ENCODE measurements around the gene LOXL1. TPM values are rescaled to one million over a fixed set of nuclear protein-coding genes. Genes with fewer than 3 reads are reported as not detected.

LOXL1 gene
- polyA plus RNA-seq, 1 donor: 8.5 TPM

DNA sequence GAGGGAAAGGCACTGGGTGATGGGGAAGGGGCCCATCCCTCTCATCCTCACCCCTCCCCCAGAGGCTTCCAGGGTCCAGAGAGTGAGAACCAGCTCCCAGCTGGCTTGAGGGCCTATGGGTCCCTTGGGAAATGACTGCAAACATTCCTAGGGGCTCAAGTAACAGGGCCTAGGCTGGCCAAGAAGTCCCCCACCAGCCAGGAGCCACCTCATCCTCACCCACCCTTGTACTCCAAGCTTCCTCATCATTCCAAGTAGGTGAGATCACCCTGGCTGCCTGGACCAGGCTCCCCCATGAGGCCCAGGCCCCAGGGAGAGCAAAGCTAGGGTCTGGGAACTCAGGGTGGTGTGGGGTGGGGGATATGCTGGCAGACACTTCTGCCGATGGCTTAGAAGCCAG is 14.8 kb downstream of the LOXL1 start:
- Histone ChIP-seq H3K9me3 (ENCODE audit: control insufficient read depth, low read depth, low read length) (peaks cover 3% of the 10 kb centered on the region), H3K36me3 (ENCODE audit: control insufficient read depth, insufficient read depth, low read length) (no peaks in the 10 kb centered on the region), H3K4me3 (ENCODE audit: low read length) (no peak overlapping the region), H3K27ac (ENCODE audit: low read length) (no peak overlapping the region), H3K27me3 (ENCODE audit: control insufficient read depth, insufficient read depth, low read length) (no peaks in the 10 kb centered on the region), H3K4me1 (ENCODE audit: control insufficient read depth, insufficient read depth, low read length) (no peaks in the 10 kb centered on the region)
- WGBS (ENCODE audit: insufficient coverage, low lambda C conversion rate): no CpG with 5 or more reads among the region's 1 CpG
- no peak for DNase-seq

DNA sequence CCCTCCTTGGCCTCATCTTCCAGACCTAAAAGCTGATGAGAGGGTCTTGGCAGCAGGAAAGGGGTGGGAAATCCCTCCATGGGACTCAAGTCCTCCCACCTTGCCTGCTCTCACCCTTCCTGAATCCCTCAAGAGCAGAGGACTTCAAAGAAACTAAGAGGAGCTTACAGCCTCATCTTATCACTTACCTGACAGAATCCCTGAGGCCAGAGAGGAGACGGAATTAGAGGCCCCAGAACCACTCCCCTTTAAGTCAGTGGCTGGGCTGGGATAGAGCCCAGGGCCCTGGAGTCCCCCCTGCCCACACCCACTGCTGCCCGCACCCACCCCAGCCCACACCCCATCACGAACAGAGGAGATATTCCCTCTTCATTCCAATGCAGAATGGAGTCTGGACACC is 15.2 kb downstream of the LOXL1 start:
- no peak for DNase-seq
- H3K9me3 ChIP-seq (ENCODE audit: control insufficient read depth, low read depth, low read length): peaks cover 3% of the 10 kb centered on the region

DNA sequence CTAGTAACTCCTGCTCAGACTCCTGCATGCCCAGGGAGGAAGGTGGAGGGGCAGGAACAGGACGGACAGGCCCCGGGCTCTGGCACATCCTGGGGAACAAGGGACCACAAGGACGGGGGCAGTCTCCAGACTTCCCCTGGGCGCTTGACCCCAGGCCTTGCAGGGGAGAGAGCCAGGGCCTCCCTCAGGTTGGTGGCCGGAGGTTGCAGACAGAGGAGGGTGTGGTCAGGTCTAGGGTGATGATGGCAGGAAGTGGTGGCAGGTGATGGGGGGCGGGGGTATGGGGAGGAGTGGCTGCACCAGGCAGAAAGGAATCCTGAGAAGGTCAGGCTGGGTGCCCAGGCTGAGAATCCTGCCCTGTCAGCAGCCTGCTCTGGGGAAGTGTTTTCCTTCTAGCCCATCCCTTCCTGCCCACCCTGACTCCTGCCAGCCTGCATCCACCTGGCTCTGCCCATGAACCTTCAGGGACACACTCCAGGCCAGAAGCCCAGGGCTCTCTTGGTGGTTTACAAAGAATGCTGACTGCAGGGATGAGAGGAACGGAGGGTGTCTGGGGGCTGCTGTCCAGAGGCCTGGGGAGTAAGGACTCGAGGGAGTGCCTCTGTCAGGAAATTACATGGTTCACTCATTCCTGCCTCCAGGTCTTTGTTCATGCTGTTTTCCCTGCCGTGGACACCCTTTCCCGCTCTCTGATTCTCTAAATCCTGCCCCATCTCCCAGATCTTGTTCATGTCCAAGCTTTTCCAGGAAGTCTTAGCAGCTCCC is 15.8 kb downstream of the LOXL1 start:
- H3K4me1 ChIP-seq (ENCODE audit: control insufficient read depth, insufficient read depth, low read length): no peaks in the 10 kb centered on the region
- no peak for DNase-seq
- H3K36me3 ChIP-seq (ENCODE audit: control insufficient read depth, insufficient read depth, low read length): no peaks in the 10 kb centered on the region
- WGBS (ENCODE audit: insufficient coverage, low lambda C conversion rate): no CpG with 5 or more reads among the region's 10 CpGs
- H3K27me3 ChIP-seq (ENCODE audit: control insufficient read depth, insufficient read depth, low read length): no peaks in the 10 kb centered on the region
- H3K27ac ChIP-seq (ENCODE audit: low read length): no peak overlapping the region
- H3K4me3 ChIP-seq (ENCODE audit: low read length): no peak overlapping the region
- H3K9me3 ChIP-seq (ENCODE audit: control insufficient read depth, low read depth, low read length): peaks cover 3% of the 10 kb centered on the region

More for the DNA sequence above, 15.2 kb downstream of the LOXL1 start:
- Histone ChIP-seq H3K4me1 (ENCODE audit: control insufficient read depth, insufficient read depth, low read length) (no peaks in the 10 kb centered on the region), H3K4me3 (ENCODE audit: low read length) (no peak overlapping the region), H3K36me3 (ENCODE audit: control insufficient read depth, insufficient read depth, low read length) (no peaks in the 10 kb centered on the region), H3K27me3 (ENCODE audit: control insufficient read depth, insufficient read depth, low read length) (no peaks in the 10 kb centered on the region), H3K27ac (ENCODE audit: low read length) (no peak overlapping the region)
- no CpG with 5 or more reads among the region's 3 CpGs for WGBS (ENCODE audit: insufficient coverage, low lambda C conversion rate)

GRCh38 chr15:73942751-73943270 is 16.5 kb downstream of the LOXL1 start:
- no peak for DNase-seq
- Histone ChIP-seq H3K4me1 (ENCODE audit: control insufficient read depth, insufficient read depth, low read length) (no peaks in the 10 kb centered on the region), H3K27me3 (ENCODE audit: control insufficient read depth, insufficient read depth, low read length) (no peaks in the 10 kb centered on the region), H3K27ac (ENCODE audit: low read length) (no peak overlapping the region), H3K4me3 (ENCODE audit: low read length) (no peak overlapping the region), H3K36me3 (ENCODE audit: control insufficient read depth, insufficient read depth, low read length) (no peaks in the 10 kb centered on the region), H3K9me3 (ENCODE audit: control insufficient read depth, low read depth, low read length) (peaks cover 3% of the 10 kb centered on the region)
- WGBS (ENCODE audit: insufficient coverage, low lambda C conversion rate): no CpG with 5 or more reads among the region's 6 CpGs

- WGBS (ENCODE audit: insufficient coverage, low lambda C conversion rate): no CpG with 5 or more reads among the region's 13 CpGs
- no peak overlapping the region for H3K4me3 ChIP-seq (ENCODE audit: low read length)
- no peaks in the 10 kb centered on the region for H3K27me3 ChIP-seq (ENCODE audit: control insufficient read depth, insufficient read depth, low read length)
- H3K4me1 ChIP-seq (ENCODE audit: control insufficient read depth, insufficient read depth, low read length): no peaks in the 10 kb centered on the region
- no peak overlapping the region for H3K27ac ChIP-seq (ENCODE audit: low read length)
- no peaks in the 10 kb centered on the region for H3K36me3 ChIP-seq (ENCODE audit: control insufficient read depth, insufficient read depth, low read length)
- H3K9me3 ChIP-seq (ENCODE audit: control insufficient read depth, low read depth, low read length): peaks cover 3% of the 10 kb centered on the region
- DNase-seq: no peak
Measured at GRCh38 chr15:73944161-73945129, 18.2 kb downstream of the LOXL1 start.

DNA sequence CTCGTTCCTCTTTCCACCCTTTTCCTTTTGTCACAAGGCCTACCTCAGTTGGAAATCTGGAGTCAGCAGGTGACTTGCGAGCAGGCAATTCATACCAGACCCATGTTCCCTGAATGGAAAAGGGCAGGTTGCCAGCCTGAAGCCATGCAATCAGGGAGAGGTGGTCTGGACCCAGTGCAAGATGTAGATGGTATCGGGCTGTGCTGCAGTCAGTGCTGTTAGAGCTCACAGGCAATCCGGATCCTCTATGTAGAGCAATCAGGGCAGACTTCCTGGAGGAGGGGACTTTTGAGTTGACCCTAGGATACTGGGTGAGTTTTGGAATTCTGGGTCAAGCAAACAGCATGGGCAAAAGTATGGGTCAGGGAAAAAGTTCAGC is 18.9 kb downstream of the LOXL1 start:
- H3K4me1 ChIP-seq (ENCODE audit: control insufficient read depth, insufficient read depth, low read length): no peaks in the 10 kb centered on the region
- no peak overlapping the region for H3K27ac ChIP-seq (ENCODE audit: low read length)
- no CpG with 5 or more reads among the region's 4 CpGs for WGBS (ENCODE audit: insufficient coverage, low lambda C conversion rate)
- peaks cover 3% of the 10 kb centered on the region for H3K9me3 ChIP-seq (ENCODE audit: control insufficient read depth, low read depth, low read length)
- DNase-seq: no peak
- H3K36me3 ChIP-seq (ENCODE audit: control insufficient read depth, insufficient read depth, low read length): no peaks in the 10 kb centered on the region
- H3K27me3 ChIP-seq (ENCODE audit: control insufficient read depth, insufficient read depth, low read length): no peaks in the 10 kb centered on the region
- no peak overlapping the region for H3K4me3 ChIP-seq (ENCODE audit: low read length)

GRCh38 chr15:73946046-73946721 is 19.9 kb downstream of the LOXL1 start:
- H3K27me3 ChIP-seq (ENCODE audit: control insufficient read depth, insufficient read depth, low read length): no peaks in the 10 kb centered on the region
- WGBS (ENCODE audit: insufficient coverage, low lambda C conversion rate): no CpG with 5 or more reads among the region's 17 CpGs
- H3K9me3 ChIP-seq (ENCODE audit: control insufficient read depth, low read depth, low read length): peaks cover 3% of the 10 kb centered on the region
- no peak for DNase-seq
- H3K36me3 ChIP-seq (ENCODE audit: control insufficient read depth, insufficient read depth, low read length): no peaks in the 10 kb centered on the region
- H3K27ac ChIP-seq (ENCODE audit: low read length): no peak overlapping the region
- H3K4me3 ChIP-seq (ENCODE audit: low read length): no peak overlapping the region
- H3K4me1 ChIP-seq (ENCODE audit: control insufficient read depth, insufficient read depth, low read length): peaks cover under 1% of the 10 kb centered on the region

- WGBS (ENCODE audit: insufficient coverage, low lambda C conversion rate): no CpG with 5 or more reads among the region's 9 CpGs
- H3K27ac ChIP-seq (ENCODE audit: low read length): no peak overlapping the region
Measured at GRCh38 chr15:73946795-73947370, 20.6 kb downstream of the LOXL1 start.

DNA sequence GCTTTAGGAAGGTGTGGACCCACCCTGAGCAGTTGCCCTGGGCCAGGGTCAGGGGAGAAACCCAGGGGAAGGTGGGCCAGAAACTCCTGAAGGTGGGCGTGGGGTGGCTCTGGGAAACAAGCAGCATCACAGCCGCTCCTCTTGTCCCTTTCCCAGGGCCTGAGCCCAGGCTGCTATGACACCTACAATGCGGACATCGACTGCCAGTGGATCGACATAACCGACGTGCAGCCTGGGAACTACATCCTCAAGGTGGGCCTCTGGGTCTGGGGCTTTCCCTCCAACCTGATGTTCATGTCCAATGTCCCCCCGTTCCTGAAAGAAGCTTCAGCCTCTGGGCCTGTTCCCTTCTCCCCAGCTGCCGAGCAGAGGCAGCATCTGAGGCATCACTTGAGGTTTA is 21.4 kb downstream of the LOXL1 start:
- H3K27ac ChIP-seq (ENCODE audit: low read length): no peak overlapping the region
- DNase-seq: no peak
- peaks cover 3% of the 10 kb centered on the region for H3K9me3 ChIP-seq (ENCODE audit: control insufficient read depth, low read depth, low read length)
- no peaks in the 10 kb centered on the region for H3K36me3 ChIP-seq (ENCODE audit: control insufficient read depth, insufficient read depth, low read length)
- H3K27me3 ChIP-seq (ENCODE audit: control insufficient read depth, insufficient read depth, low read length): no peaks in the 10 kb centered on the region
- H3K4me3 ChIP-seq (ENCODE audit: low read length): no peak overlapping the region
- peaks cover 12% of the 10 kb centered on the region for H3K4me1 ChIP-seq (ENCODE audit: control insufficient read depth, insufficient read depth, low read length)
- WGBS (ENCODE audit: insufficient coverage, low lambda C conversion rate): no CpG with 5 or more reads among the region's 9 CpGs

More at GRCh38 chr15:73946795-73947370, 20.6 kb downstream of the LOXL1 start:
- DNase-seq: no peak
- Histone ChIP-seq H3K9me3 (ENCODE audit: control insufficient read depth, low read depth, low read length) (peaks cover 3% of the 10 kb centered on the region), H3K36me3 (ENCODE audit: control insufficient read depth, insufficient read depth, low read length) (no peaks in the 10 kb centered on the region), H3K4me1 (ENCODE audit: control insufficient read depth, insufficient read depth, low read length) (peaks cover 7% of the 10 kb centered on the region), H3K27me3 (ENCODE audit: control insufficient read depth, insufficient read depth, low read length) (no peaks in the 10 kb centered on the region), H3K4me3 (ENCODE audit: low read length) (no peak overlapping the region)

- H3K36me3 ChIP-seq (ENCODE audit: control insufficient read depth, insufficient read depth, low read length): no peaks in the 10 kb centered on the region
- peaks cover under 1% of the 10 kb centered on the region for H3K9me3 ChIP-seq (ENCODE audit: control insufficient read depth, low read depth, low read length)
- H3K4me1 ChIP-seq (ENCODE audit: control insufficient read depth, insufficient read depth, low read length): peaks cover 12% of the 10 kb centered on the region
- no peak overlapping the region for H3K4me3 ChIP-seq (ENCODE audit: low read length)
- no peak for DNase-seq
- H3K27me3 ChIP-seq (ENCODE audit: control insufficient read depth, insufficient read depth, low read length): no peaks in the 10 kb centered on the region
- WGBS (ENCODE audit: insufficient coverage, low lambda C conversion rate): no CpG with 5 or more reads among the region's 4 CpGs
- H3K27ac ChIP-seq (ENCODE audit: low read length): no peak overlapping the region
Measured at GRCh38 chr15:73948396-73948795, 22.1 kb downstream of the LOXL1 start.

Data from large intestine (tissue), 3 donors.